Psoas muscle (tissue), 8 donors: ENCODE data around the gene ADCY2. TPM values are rescaled to one million over a fixed set of nuclear protein-coding genes. Genes with fewer than 3 reads are reported as not detected.
A peak's percentile ranks its signal among the peaks of the same experiment; 100 is the strongest.

Experiments
- ATAC-seq, 4 donors: fragments of 200-7000 bp; cut with Tn5 transposase; one replicate each; pipeline ENCODE4 v1.9.1; 2020; ENCODE audit warnings: moderate library complexity in 3 of 4, mild to moderate bottlenecking in 2 of 4
- DNase-seq, 2 donors: peaks; one replicate each; pipeline ENCODE4 v3.0.0-alpha.2; 2020
- H3K27ac ChIP-seq: fragments of 200-600 bp; one replicate; pipeline ENCODE4 v1.8.0; 2022
- H3K27me3 ChIP-seq, 3 donors: fragments of 200-600 bp in 1 of 3; one replicate each; pipeline versions ENCODE4 v1.6.1 to v1.8.0; 2013 to 2022; ENCODE audit warnings: low read length in 2 of 3, mild to moderate bottlenecking in 2 of 3, moderate library complexity in 1 of 3; ENCODE audit not compliant: insufficient read depth in 3 of 3
- H3K36me3 ChIP-seq, 2 donors: fragments of 200-600 bp in 1 of 2; one replicate each; pipeline versions ENCODE4 v1.6.1 to v1.8.0; 2013 to 2022; ENCODE audit warnings: low read depth in 1 of 2, mild to moderate bottlenecking in 1 of 2, moderate library complexity in 1 of 2; ENCODE audit not compliant: insufficient read depth in 1 of 2
- H3K4me1 ChIP-seq: fragments of 200-600 bp; one replicate; pipeline ENCODE4 v1.8.0; 2022
- H3K4me3 ChIP-seq: fragments of 200-600 bp; one replicate; pipeline ENCODE4 v1.8.0; 2022; ENCODE audit warnings: mild to moderate bottlenecking
- H3K9me3 ChIP-seq: fragments of 200-600 bp; one replicate; pipeline ENCODE4 v1.8.0; 2022
- WGBS, 3 donors: extraction: QIAGEN DNeasy Blood & Tissue Kit; methylation state at CpG; one replicate each; pipeline versions ENCODE4 v1.1.6 to v1.1.7; 2013; 5-methylcytosine and 5-hydroxymethylcytosine counted together
- intact Hi-C, 2 donors: fragments of 100-400 bp; cut with DNase I; formaldehyde crosslinking; loops; one replicate each; pipeline versions ENCODE4 v1.11.0 to v1.14.2; 2022
- polyA plus RNA-seq, 3 donors: library from polyadenylated mRNA; stranded (reverse); fragments of 200-250 nt; gene quantifications; one replicate each; pipeline ENCODE4 v1.2.3, GENCODE V29; 2013
- total RNA-seq, 4 donors: library from RNA; stranded (reverse); fragmentation: NEBNext Ultra II Directional in 2 of 4; extraction: Animal tissue kit (Norgen Biotek cat#: 25700) in 2 of 4; gene quantifications; one replicate each; pipeline versions ENCODE4 v1.2.1 to v1.2.4, GENCODE V29; 2021 to 2023
- TF ChIP-seq, protein P1 (sequence below): fragments of 200-600 bp; IDR thresholded peaks from one replicate; pipeline ENCODE4 v1.8.0; 2022; ENCODE audit warnings: antibody characterized with exemption
- donor health status: healthy with polysubstance abuse.
- donor health status: DM: no; HTN: no; CAD: no; lungs with moderate emphysema.
- donor health status: Bipolar disorder and iron deficiency.
- donor health status: healthy.
- donor health status: DM: yes; HTN: yes; CAD: no.
- donor health status: DM: no; HTN: no; CAD: no.
- donor health status: DM: no; HTN: no; CAD: no.
- donor health status: DM: yes; HTN: yes; CAD: no.

Gene ADCY2
- total and polyA plus RNA-seq, 7 donors = 24.3 to 91.4 (median 55.1) TPM

DNA sequence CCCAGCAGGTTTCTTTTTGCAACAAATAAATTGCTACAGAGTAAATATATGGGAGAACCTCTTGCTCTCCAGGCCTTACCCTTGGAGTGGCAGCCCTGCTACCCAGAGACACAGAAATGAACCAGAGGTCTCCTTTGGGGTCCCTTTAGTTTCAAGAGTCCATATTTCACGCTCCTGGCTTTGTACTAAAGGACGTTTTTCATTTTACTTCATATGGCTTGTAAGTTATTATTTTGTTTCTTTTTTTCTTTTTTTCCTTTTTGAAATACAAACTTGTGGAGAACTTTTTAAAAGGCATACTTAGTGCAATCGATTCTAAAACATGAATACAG lies 3.3 kb upstream of the ADCY2 start:
- intact Hi-C loops = loop anchor here in 1 of 2 donors (2.0 to 10.0 kb wide), 5 partner anchors 132 to 625 kb away; no protein-coding TSS in a partner anchor
- H3K27ac ChIP-seq = peak overlapping the region; percentile 84
- H3K4me3 ChIP-seq = no peak overlapping the region

DNA sequence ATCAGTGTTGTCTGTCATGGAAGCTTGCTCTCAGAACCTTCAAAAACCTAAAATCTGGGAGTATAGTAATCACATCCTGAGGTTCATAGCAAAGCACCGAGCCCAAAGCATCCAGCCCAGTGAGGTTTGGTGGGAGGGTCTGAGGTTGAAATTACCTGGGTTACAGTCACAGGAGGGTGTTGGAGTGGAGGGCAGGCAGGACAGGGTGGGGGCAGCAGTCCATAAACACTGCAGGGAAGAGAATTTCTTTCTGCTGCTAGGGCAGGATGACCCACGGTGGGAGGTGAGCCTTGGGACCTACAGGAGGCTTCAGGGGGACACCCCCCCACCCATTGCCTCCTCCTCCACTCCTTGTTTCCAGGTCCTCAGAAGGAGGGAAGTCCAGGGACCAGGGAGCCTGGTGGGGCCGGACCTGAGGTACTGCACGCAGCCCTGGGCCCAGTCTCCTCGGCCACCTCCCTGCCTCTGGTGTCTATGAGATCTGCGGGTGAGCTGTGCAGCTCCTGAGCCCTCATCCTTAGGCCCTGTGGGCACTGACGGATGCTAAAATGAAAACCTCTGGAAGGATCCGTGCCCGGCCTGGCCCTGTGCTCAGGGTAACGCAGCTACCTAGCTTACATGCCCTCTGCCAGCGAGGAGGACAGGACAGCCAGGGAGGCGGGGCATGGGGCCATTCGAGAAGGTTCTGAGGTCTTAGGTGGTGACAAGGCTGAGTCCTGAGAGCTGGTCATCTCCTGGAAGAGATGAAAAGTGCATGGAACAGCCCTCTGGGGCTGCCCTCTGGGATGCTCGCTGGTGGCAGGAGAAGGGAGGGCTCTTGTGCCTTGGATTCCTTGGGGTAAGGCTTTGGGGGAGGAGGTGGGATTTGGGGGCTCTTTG lies 1.8 kb upstream of the ADCY2 start:
- DNase-seq (peak in 1 of 2 donors; percentile 48), ATAC-seq (peak in 3 of 4 donors; percentile 8 to 53 (median 17))
- H3K4me1 ChIP-seq = peaks cover 9% of the 10 kb centered on the region
- H3K27me3 ChIP-seq = no peaks in the 10 kb centered on the region
- TF ChIP-seq, protein P1, sequence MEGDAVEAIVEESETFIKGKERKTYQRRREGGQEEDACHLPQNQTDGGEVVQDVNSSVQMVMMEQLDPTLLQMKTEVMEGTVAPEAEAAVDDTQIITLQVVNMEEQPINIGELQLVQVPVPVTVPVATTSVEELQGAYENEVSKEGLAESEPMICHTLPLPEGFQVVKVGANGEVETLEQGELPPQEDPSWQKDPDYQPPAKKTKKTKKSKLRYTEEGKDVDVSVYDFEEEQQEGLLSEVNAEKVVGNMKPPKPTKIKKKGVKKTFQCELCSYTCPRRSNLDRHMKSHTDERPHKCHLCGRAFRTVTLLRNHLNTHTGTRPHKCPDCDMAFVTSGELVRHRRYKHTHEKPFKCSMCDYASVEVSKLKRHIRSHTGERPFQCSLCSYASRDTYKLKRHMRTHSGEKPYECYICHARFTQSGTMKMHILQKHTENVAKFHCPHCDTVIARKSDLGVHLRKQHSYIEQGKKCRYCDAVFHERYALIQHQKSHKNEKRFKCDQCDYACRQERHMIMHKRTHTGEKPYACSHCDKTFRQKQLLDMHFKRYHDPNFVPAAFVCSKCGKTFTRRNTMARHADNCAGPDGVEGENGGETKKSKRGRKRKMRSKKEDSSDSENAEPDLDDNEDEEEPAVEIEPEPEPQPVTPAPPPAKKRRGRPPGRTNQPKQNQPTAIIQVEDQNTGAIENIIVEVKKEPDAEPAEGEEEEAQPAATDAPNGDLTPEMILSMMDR = no peak
- peak overlapping the region; percentile 64 for H3K4me3 ChIP-seq
- H3K27ac ChIP-seq = peak overlapping the region; percentile 84
- no peaks in the 10 kb centered on the region for H3K9me3 ChIP-seq
- H3K36me3 ChIP-seq = no peaks in the 10 kb centered on the region
- 60 to 85% (median 63%) methylated on average over 14 of the region's 14 CpGs for WGBS, 3 donors
- intact Hi-C loops = loop anchor here (2.0 to 10.0 kb wide), 6 partner anchors 133 to 627 kb away; no protein-coding TSS in a partner anchor

More for the DNA sequence above, 3.3 kb upstream of the ADCY2 start:
- no peak for DNase-seq
- H3K4me1 ChIP-seq = no peaks in the 10 kb centered on the region
- no peaks in the 10 kb centered on the region for H3K27me3 ChIP-seq
- WGBS, 3 donors = 78 to 83% (median 79%) methylated on average over 3 of the region's 3 CpGs
- ATAC-seq = no peak
- TF ChIP-seq, protein P1 = no peak
- H3K36me3 ChIP-seq = no peaks in the 10 kb centered on the region
- no peaks in the 10 kb centered on the region for H3K9me3 ChIP-seq

DNA sequence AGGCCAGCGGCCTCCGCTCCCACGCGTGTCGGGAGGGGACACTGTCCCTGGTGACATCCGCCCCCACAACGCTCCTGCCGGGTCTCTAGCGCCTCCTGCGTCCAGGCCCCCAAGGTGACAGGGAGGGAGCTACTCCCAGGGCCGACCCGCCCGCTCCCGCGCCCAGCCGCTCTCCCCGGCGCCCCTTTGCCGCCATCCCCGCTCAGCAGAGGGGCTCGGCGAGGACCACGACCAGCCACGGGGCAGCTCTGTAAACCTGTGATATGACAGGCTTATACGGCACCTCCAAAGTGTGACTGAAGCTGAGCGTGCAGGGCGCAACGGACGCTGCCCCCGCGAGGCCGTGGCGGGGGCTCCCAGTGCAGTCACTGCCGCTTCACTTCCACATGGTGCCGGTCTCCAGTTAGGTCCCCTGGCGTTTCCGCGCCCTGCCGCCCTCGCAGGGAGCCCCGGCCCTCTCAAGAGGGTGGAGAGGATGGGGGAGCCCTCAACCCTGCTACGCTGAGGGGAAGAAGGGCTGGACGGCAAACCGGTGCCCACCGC lies 978 bp upstream of the ADCY2 start:
- H3K27ac ChIP-seq = peak overlapping the region; percentile 84
- ATAC-seq = peak; percentile 22 to 52 (median 44)

DNA sequence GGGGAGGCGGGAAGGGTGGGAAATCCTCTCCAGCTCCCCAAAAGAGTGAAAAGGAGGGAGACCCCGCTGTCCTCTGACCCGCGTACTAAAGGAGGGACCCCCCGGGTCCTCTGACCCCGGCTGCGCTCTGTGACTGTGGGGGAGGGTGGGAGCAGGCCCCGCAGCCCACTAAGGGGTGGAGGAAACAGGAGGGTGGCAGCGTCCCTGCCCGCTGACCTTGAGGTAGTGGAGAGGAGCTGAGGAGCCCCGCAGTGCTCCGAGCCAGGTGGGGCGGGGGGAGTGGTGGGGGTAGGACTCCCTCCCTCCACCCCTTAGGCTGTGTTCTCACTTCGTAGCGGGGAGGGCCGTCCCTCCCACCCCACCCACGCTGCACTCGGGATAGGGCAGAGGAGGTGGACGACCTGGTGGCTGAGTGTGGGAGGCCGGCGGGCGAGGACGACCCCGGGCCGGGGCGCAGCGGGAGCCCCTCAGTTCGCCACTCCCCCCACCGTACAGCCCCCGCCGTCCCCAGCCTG lies 449 bp upstream of the ADCY2 start:
- Histone ChIP-seq H3K27me3 (no peaks in the 10 kb centered on the region), H3K9me3 (no peaks in the 10 kb centered on the region), H3K27ac (peak overlapping the region; percentile 84), H3K4me3 (peak overlapping the region; percentile 64), H3K4me1 (peaks cover 20% of the 10 kb centered on the region), H3K36me3 (no peaks in the 10 kb centered on the region)
- TF ChIP-seq, protein P1 = no peak
- WGBS, 3 donors = 1 to 8% (median 5%) methylated on average over 13 to 31 of the region's 31 CpGs
- ATAC-seq (peak; percentile 23 to 53 (median 39)), DNase-seq (peak in 1 of 2 donors; percentile 69)
- intact Hi-C loops = loop anchor here (2.0 to 10.0 kb wide), 6 partner anchors 42 to 419 kb away; no protein-coding TSS in a partner anchor

More for the DNA sequence above, 978 bp upstream of the ADCY2 start:
- WGBS, 3 donors = 16 to 32% (median 21%) methylated on average over 43 to 45 of the region's 45 CpGs
- DNase-seq = peak; percentile 51 to 71
- Histone ChIP-seq H3K4me3 (peak overlapping the region; percentile 64), H3K9me3 (no peaks in the 10 kb centered on the region), H3K27me3 (no peaks in the 10 kb centered on the region), H3K36me3 (no peaks in the 10 kb centered on the region), H3K4me1 (peaks cover 15% of the 10 kb centered on the region)
- TF ChIP-seq, protein P1 = peak; percentile 17
- intact Hi-C loops = loop anchor here (2.0 to 10.0 kb wide), 9 partner anchors 42 to 628 kb away; no protein-coding TSS in a partner anchor
